Coronary artery (tissue), 2 donors: ENCODE data around the gene RTN3.
"Not testable (repeated sequence)": the region's sequence is repeated elsewhere in the genome, so short reads cannot be mapped to it uniquely, and the experiment has no call there.

Source experiments
- DNase-seq: peaks from one replicate; pipeline ENCODE4 v3.0.0-alpha.2; 2017; ENCODE audit warnings: low spot score
- H3K27ac ChIP-seq, 2 donors: fragments of 200-600 bp; sonication (generic); one replicate each; pipeline ENCODE4 v1.5.1; 2016 to 2019
- H3K4me3 ChIP-seq: fragments of 200-600 bp; sonication (generic); 2 replicates; pipeline ENCODE4 v1.5.1; 2016; ENCODE audit warnings: mild to moderate bottlenecking, moderate library complexity
- CTCF ChIP-seq: fragments of 200-600 bp; sonication (generic); IDR thresholded peaks from one replicate; pipeline ENCODE4 v1.5.1; 2019; ENCODE audit warnings: antibody characterized with exemption

Gene RTN3

DNA sequence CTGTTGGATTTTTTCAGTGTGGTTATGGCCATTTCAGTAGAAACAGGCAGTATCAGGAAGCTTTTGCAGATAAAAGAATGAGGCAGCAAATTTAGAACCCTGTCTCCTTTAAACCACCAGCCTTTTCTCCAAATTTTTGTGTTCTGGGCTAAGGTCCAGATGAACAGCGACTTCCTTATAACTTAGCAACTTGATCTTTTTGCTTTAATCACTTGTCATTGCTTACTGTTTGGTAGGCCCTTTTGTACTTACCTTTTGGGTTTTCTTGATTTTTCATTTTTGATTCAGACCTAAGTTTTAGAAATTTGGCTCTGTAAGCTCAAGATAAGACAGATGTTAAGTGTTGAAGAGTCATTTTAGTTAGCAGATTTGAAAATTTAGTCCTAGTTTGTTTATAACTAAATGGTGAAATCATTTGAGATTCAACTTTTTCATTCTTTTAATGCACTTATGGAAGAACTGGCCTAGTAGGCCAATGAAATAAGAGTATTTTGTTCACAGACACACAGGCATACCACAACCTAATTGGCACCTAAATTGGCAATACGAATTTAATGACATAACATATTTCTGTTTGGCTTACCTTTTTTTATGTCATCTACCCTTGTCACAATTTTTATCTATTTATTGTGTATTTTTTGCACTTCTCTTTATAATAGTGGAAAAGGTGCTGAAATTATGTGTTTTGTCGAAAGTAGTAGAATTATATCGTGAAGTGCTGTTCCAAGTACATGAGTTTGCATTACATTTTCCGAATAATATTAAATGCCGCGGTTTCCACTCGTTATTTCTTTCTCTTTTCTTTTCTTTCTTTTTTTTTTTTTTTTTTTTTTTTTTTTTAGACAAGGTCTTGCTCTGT lies 2.1 kb downstream of the RTN3 start:
- peak overlapping the region; percentile 88 to 97 for H3K27ac ChIP-seq
- peak overlapping the region; percentile 92 for H3K4me3 ChIP-seq
- no peak for DNase-seq
- no peak for TF ChIP-seq CTCF

DNA sequence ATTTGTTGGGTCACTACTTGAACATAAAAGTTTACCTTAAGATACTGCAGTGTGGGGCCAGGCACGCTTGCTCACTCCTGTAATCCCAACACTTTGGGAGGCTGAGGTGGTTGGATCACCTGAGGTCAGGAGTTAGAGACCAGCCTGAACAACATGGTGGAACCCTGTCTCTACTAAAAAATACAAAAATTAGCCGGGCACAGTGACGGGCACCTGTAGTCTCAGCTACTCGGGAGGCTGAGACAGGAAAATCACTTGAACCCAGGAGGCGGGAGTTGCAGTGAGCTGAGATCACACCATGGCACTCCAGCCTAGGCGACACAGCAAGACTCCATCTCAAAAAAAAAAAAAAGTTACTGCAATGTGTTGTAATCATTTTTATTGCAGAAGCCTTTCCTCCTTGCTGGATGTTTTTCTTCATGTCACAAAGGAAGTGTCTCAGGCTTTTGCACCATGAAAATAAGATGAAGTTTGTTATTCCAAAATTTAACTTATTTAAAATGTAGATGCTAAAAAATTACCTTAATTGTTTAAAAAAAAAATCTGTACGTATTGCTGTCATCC lies 3.9 kb downstream of the RTN3 start:
- not testable (repeated sequence) for DNase-seq, H3K27ac ChIP-seq, H3K4me3 ChIP-seq

DNA sequence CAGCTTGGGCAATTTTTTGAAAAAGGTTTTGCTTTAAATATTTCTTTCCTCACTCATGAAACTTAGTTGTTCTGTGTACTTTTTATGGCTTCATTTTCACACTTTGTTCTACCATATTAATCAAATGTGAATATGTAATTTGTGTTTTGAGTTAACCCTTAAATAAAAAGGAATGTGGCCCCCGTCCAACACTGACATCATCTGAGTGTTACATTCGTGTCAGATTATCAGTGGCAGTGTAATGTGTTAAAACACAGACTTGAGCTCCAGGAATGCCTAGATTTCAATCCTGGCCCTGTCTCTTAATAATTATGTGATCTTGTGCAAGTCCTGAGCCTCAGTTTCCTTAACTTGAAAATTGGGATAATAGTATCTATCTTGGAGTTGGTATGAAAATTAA lies 5.6 kb downstream of the RTN3 start:
- Histone ChIP-seq H3K27ac (no peak overlapping the region), H3K4me3 (no peak overlapping the region)
- TF ChIP-seq CTCF = no peak
- no peak for DNase-seq

DNA sequence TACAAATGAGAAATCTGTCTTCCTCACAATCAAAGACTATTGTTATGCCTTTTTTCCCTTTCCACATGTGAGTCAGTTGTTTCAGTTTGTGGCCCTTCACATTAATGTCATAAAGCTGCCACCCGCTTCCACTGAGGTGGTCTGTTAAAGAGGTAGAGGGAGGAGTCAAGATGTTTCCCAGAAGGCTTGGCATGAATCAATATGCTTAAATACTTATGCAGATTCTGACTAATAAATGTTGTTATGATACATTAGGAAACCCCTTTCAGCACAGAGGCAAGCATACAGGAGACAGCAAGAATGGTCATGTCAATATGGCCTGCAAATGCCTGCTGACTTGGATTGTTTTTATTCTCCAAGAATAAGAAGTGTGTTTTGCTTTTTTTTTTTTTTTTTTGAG lies 6.5 kb downstream of the RTN3 start:
- DNase-seq = no peak
- Histone ChIP-seq H3K27ac (no peak overlapping the region), H3K4me3 (no peak overlapping the region)
- no peak for TF ChIP-seq CTCF

DNA sequence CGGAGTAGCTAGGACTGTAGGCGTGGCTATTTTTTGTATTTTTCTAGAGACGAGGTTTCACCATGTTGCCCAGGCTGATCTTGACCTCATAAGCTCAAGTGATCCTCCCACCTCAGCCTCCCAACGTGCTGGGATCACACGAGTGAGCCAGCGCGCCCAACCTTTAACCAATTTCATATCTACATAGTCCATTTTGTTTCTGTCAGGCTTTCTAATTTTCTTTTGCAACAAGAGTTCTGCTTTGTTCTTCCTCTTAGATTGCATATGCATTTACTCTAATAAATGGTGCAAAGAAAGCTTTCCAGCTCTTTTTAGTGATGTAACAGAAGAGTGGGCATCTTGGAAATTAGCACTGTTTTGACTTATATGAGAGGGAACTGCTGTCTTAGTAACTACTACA lies 13.3 kb downstream of the RTN3 start:
- Histone ChIP-seq H3K4me3 (no peak overlapping the region), H3K27ac (no peak overlapping the region)
- DNase-seq = no peak
- no peak for TF ChIP-seq CTCF

GRCh38 chr11:63698976-63699733 lies 17.9 kb downstream of the RTN3 start:
- DNase-seq = no peak
- Histone ChIP-seq H3K4me3 (no peak overlapping the region), H3K27ac (no peak overlapping the region)
- no peak for TF ChIP-seq CTCF

- no peak for TF ChIP-seq CTCF
- DNase-seq = no peak
- Histone ChIP-seq H3K4me3 (no peak overlapping the region), H3K27ac (no peak overlapping the region)
These were observed 18.6 kb downstream of the RTN3 start for GRCh38 chr11:63699896-63700295.
